Left cardiac atrium (tissue), 4 donors: ENCODE results near the gene ZNF674. TPM values are rescaled to one million over a fixed set of nuclear protein-coding genes. Genes with fewer than 3 reads are reported as not detected.

ENCODE experiments used
- ATAC-seq, 2 donors: fragments of 200-7000 bp; cut with Tn5 transposase; one replicate each; pipeline ENCODE4 v1.9.1; 2020; ENCODE audit warnings: mild to moderate bottlenecking in 2 of 2, moderate library complexity in 2 of 2
- DNase-seq: peaks from one replicate; pipeline ENCODE4 v3.0.0-alpha.2; 2020
- intact Hi-C, 2 donors: fragments of 100-400 bp; cut with DNase I; formaldehyde crosslinking; loops; one replicate each; pipeline versions ENCODE4 v1.14.1 to v1.15.1; 2022 to 2023
- long read RNA-seq: library from polyadenylated mRNA; unstranded; transcript quantifications from one replicate; pipeline ENCODE4 v2.0.0, GENCODE V29; 2021
- total RNA-seq, 2 donors: library from RNA; stranded (reverse); fragmentation: NEBNext Ultra II Directional; extraction: Animal tissue kit (Norgen Biotek cat#: 25700); gene quantifications; one replicate each; pipeline ENCODE4 v1.2.1, GENCODE V29; 2021
- donor health status: DM: no; HTN: yes; CAD: no.
- donor health status: DM: no; HTN: yes; CAD: no; lungs with severe emphysema.
- donor health status: DM: yes; HTN: yes; CAD: no.
- donor health status: Dilated cardiomyopathy.

The ZNF674 gene
- total RNA-seq = 1 to 10 TPM; 2.2 to 2.7 TPM
- long read RNA-seq = 0 reads

GRCh38 chrX:46545111-46546005, at the start of gene ZNF674:
TSS of gene ZNF674 (minus strand) at chrX:46545421. CDS start at chrX:46542087, 3,334 bp downstream.
- DNase-seq (peak; percentile 95), ATAC-seq (peak; percentile 96)
- intact Hi-C loops = loop anchor here in 1 of 2 donors (10.0 kb wide), 1 partner anchor 249 kb away; no protein-coding TSS in a partner anchor

- ATAC-seq = no peak
- intact Hi-C loops = no loop called here
- no peak for DNase-seq
These were observed 44.9 kb upstream of the ZNF674 start for GRCh38 chrX:46589977-46590723.

GRCh38 chrX:46588263-46588662, 43.0 kb upstream of the ZNF674 start:
- intact Hi-C loops = no loop called here
- peak; percentile 70 to 71 for ATAC-seq
- peak; percentile 55 for DNase-seq

- intact Hi-C loops = no loop called here
- peak; percentile 51 to 57 for ATAC-seq
- no peak for DNase-seq
These were observed 42.5 kb upstream of the ZNF674 start for GRCh38 chrX:46587753-46588171.

- peak in 1 of 2 donors; percentile 49 for ATAC-seq
- DNase-seq = no peak
- intact Hi-C loops = no loop called here
These were observed 41.9 kb upstream of the ZNF674 start for GRCh38 chrX:46587158-46587557.

- DNase-seq (no peak), ATAC-seq (no peak)
- intact Hi-C loops = no loop called here
These were observed 39.5 kb upstream of the ZNF674 start for GRCh38 chrX:46584736-46585135.

GRCh38 chrX:46582966-46583365, 37.7 kb upstream of the ZNF674 start:
- ATAC-seq = peak in 1 of 2 donors; percentile 71
- intact Hi-C loops = no loop called here
- no peak for DNase-seq

- ATAC-seq = peak in 1 of 2 donors; percentile 76
- intact Hi-C loops = no loop called here
- no peak for DNase-seq
These were observed 37.1 kb upstream of the ZNF674 start for GRCh38 chrX:46582325-46582724.

GRCh38 chrX:46580613-46581012, 35.4 kb upstream of the ZNF674 start:
- ATAC-seq = no peak
- no peak for DNase-seq
- intact Hi-C loops = no loop called here

- intact Hi-C loops = loop anchor here (5.0 to 10.0 kb wide), 2 partner anchors 63 to 66 kb away; no protein-coding TSS in a partner anchor
- ATAC-seq (no peak), DNase-seq (no peak)
These were observed 34.0 kb upstream of the ZNF674 start for GRCh38 chrX:46579250-46579649.

GRCh38 chrX:46577221-46578005, 32.2 kb upstream of the ZNF674 start:
- DNase-seq = no peak
- peak in 1 of 2 donors; percentile 7 for ATAC-seq
- intact Hi-C loops = loop anchor here (5.0 to 10.0 kb wide), 2 partner anchors 65 to 67 kb away; no protein-coding TSS in a partner anchor

- peak; percentile 39 for DNase-seq
- intact Hi-C loops = loop anchor here (5.0 to 10.0 kb wide), 2 partner anchors 66 to 68 kb away; no protein-coding TSS in a partner anchor
- ATAC-seq = peak in 1 of 2 donors; percentile 11
These were observed 31.2 kb upstream of the ZNF674 start for GRCh38 chrX:46576458-46576857.

- ATAC-seq = peak in 1 of 2 donors; percentile 4
- intact Hi-C loops = loop anchor here (5.0 to 10.0 kb wide), 2 partner anchors 66 to 69 kb away; no protein-coding TSS in a partner anchor
- DNase-seq = peak; percentile 34
These were observed 30.8 kb upstream of the ZNF674 start for GRCh38 chrX:46575991-46576392.

GRCh38 chrX:46575586-46575985, 30.4 kb upstream of the ZNF674 start:
- intact Hi-C loops = loop anchor here (5.0 to 10.0 kb wide), 2 partner anchors 67 to 69 kb away; no protein-coding TSS in a partner anchor
- ATAC-seq (no peak), DNase-seq (no peak)

- intact Hi-C loops = loop anchor here (5.0 to 10.0 kb wide), 2 partner anchors 67 to 70 kb away; no protein-coding TSS in a partner anchor
- peak; percentile 10 to 31 for ATAC-seq
- no peak for DNase-seq
These were observed 29.7 kb upstream of the ZNF674 start for GRCh38 chrX:46574774-46575381.

- ATAC-seq = peak; percentile 48 to 54
- intact Hi-C loops = loop anchor here in 1 of 2 donors (10.0 kb wide), 1 partner anchor 71 kb away; no protein-coding TSS in a partner anchor
- peak; percentile 45 for DNase-seq
These were observed 28.9 kb upstream of the ZNF674 start for GRCh38 chrX:46573892-46574773.

GRCh38 chrX:46573331-46573891, 28.2 kb upstream of the ZNF674 start, which contains the start of gene CHST7:
TSS of gene CHST7 (plus strand) at chrX:46573765. CDS start at chrX:46573932, 167 bp downstream.
- DNase-seq = peak; percentile 79
- intact Hi-C loops = loop anchor here in 1 of 2 donors (10.0 kb wide), 1 partner anchor 71 kb away; no protein-coding TSS in a partner anchor
- ATAC-seq = peak; percentile 84 to 90
